Measurements from ENCODE around the gene CROT.

DNA sequence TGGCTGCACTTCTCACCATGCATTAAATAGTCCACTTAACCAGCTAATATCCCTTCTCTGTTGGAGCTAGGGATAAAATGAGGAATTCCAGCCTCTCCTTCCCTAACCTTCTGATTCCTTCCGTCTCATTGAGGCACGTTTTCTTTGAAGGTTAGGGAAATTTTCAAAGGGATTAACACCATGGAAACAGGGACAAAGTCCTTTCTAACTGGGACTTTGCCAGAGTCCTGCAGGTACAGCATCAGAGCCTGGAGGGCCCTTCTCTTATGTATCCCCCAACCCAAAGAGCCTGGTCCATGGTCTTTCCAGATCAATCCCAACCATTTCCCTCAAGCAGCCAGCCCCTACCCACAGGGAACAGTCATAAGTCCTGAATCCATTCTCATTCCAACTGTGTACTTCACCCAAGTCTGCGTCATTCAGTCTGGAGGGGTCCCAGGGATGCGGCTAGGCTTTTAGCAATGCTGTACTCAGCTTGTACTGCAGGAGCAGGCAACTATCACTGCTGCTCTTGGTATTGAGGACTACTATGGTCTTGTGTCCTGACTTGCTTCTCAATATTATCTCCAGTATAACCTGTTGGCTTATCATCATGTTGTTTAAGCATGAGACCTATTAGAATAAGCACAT, 34.6 kb upstream of the CROT start:
- TF ChIP-seq POLR2AphosphoS5 (IDR thresholded peaks at IDR 0.05; ENCODE audit: borderline replicate concordance, low read depth, low read length), result no peak
- no peak for TF ChIP-seq FOXP2 (optimal IDR thresholded peaks at IDR 0.05; ENCODE audit: control extremely low read depth, extremely low read length, insufficient read depth)
